GM21423 (cell line): ENCODE data around the gene BANP.
"Not testable (repeated sequence)": the region's sequence is repeated elsewhere in the genome, so short reads cannot be mapped to it uniquely, and the experiment has no call there.

Experiments
- ATAC-seq: cut with Tn5 transposase; IDR thresholded peaks from one replicate; pipeline ENCODE4 v1.9.1; 2021; ENCODE audit warnings: mild to moderate bottlenecking, moderate library complexity; ENCODE audit not compliant: unreplicated experiment

Gene BANP

DNA sequence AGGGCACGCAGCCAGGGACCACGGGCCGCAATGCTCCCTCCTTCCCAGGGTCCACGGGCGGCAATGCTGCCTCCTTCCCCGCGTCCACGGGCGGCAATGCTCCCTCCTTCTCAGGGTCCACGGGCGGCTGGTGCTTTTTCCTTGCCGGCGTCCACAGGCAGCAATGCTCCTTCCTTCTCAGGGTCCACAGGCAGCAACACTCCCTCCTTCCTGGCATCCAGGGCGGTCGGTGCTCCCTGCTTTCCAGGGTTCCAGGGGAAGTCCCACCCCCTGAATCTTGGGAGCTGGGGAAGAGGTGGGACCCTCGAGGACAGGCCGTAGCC is 143.0 kb downstream of the BANP start:
- not testable (repeated sequence) for ATAC-seq

DNA sequence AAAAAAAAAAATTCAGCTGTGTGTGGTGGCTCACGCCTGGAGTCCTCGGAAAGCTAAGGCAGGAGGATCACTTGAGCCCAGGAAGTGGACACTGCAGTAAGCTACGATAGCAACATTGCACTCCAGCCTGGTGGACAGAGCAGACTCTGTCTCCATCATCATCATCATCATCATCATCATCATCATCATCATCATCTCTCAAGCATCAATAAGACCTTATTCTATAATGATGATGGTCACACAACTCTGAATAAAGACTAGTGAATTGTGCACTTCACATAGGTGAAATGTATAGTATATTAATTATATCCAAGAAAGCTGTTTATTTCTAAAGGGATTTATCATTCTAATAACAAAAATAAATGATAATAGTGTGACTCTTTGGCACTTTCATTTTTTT is 143.7 kb downstream of the BANP start:
- not testable (repeated sequence) for ATAC-seq

GRCh38 chr16:88096659-88097058 is 145.4 kb downstream of the BANP start:
- not testable (repeated sequence) for ATAC-seq

GRCh38 chr16:88098731-88099562 is 147.7 kb downstream of the BANP start:
- ATAC-seq: not testable (repeated sequence)

GRCh38 chr16:88099563-88099890 is 148.3 kb downstream of the BANP start:
- no peak for ATAC-seq

- not testable (repeated sequence) for ATAC-seq
Observed at GRCh38 chr16:88099956-88100355, 148.7 kb downstream of the BANP start.

GRCh38 chr16:88100801-88101622 is 149.8 kb downstream of the BANP start:
- not testable (repeated sequence) for ATAC-seq

DNA sequence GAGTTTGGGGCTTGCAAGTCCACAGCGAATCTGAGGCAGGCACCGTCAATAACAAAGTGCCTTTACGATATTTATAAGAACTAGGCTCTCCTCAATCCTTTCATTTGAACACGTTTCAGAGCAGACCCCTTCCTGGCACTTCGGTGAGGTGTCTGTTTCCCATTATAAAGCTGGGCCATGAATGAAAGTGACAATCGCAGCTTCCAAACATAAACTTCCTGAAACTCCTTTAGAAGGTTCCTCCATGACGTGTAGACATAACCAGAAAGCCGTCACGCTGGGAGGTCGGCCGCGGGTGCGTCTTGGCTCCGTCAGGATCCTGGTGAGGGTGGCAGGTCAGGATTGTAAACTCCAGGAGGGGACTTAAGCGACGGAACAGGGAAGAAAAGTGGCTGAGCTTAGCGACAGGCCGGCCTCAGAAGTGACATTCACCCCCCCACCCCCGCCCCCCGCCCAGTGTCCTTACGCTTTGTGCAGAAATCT is 150.4 kb downstream of the BANP start:
- not testable (repeated sequence) for ATAC-seq

DNA sequence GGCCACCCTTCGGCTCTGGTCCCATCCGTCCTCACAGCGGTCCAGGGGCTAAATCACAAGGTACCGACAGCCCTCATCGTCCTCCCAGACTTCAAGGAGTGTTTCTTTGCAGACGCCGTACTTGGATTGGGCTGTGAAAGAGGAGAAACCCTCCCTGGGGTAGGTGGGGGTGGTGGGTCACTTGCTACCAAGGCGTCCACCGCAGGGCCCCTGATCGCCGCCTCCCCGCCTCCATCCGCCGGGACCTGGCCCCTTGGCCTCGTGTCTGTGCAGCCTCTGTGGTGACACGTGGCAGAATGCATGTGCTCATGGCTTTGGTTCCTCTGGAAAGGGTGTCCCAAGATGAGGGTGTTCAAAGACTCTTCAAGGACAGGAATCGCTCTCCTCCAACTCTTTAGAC is 151.4 kb downstream of the BANP start:
- ATAC-seq: no peak

- no peak for ATAC-seq
Observed at GRCh38 chr16:88103011-88103410, 151.8 kb downstream of the BANP start.

DNA sequence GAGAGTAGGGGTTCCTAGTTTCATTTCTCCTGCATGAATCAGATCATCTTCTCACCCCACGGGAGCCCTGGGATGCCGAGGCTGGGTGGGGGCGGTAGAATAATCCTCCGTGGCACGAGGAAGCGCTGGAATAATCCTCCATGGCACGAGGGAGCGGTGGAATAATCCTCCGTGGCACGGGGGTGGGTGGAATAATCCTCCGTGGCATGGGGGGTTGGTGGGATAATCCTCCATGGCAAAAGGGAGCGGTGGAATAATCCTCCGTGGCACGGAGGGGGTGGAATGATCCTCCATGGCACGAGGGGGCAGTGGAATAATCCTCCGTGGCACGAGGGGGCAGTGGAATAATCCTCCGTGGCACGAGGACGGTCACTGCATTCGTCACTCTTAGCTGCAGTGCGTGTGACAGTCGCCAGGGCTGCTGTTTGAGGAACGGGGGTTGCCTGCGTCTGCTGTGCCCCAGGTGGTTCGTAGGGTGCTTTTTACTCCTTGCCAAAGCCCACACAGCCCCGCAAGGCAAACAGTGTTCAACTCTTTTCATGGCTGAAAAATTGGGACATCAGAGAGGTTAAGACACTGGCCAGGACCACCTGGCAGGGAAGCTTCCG is 152.5 kb downstream of the BANP start:
- no peak for ATAC-seq

- ATAC-seq: not testable (repeated sequence)
Observed at GRCh38 chr16:88104363-88104762, 153.1 kb downstream of the BANP start.

- ATAC-seq: not testable (repeated sequence)
Observed at GRCh38 chr16:88105574-88106140, 154.4 kb downstream of the BANP start.

DNA sequence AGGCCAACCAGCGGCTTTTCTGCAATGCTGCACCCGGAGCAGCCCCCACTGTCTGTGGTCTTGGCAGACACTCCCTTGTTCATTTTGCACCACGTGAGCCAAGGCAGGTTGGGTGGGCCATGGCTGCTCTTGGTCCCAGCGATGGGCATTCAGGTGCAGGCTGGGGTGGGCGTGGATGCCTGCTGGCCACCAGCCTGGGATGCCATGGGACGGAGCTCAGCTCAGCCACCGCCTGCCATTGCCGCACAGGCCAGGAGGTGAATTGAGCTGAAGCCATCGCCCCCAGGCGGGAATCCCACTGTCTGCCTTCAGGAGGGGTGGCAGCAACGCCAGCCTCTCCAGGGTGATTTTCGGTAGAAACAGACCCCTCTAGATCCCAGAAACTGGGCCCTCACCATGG is 155.3 kb downstream of the BANP start:
- not testable (repeated sequence) for ATAC-seq

GRCh38 chr16:88108762-88109161 is 157.5 kb downstream of the BANP start:
- ATAC-seq: no peak

- ATAC-seq: not testable (repeated sequence)
Observed at GRCh38 chr16:88109726-88110621, 158.7 kb downstream of the BANP start.

- ATAC-seq: not testable (repeated sequence)
Observed at GRCh38 chr16:88110875-88111494, 159.8 kb downstream of the BANP start.

- not testable (repeated sequence) for ATAC-seq
Observed at GRCh38 chr16:88111976-88112375, 160.7 kb downstream of the BANP start.

DNA sequence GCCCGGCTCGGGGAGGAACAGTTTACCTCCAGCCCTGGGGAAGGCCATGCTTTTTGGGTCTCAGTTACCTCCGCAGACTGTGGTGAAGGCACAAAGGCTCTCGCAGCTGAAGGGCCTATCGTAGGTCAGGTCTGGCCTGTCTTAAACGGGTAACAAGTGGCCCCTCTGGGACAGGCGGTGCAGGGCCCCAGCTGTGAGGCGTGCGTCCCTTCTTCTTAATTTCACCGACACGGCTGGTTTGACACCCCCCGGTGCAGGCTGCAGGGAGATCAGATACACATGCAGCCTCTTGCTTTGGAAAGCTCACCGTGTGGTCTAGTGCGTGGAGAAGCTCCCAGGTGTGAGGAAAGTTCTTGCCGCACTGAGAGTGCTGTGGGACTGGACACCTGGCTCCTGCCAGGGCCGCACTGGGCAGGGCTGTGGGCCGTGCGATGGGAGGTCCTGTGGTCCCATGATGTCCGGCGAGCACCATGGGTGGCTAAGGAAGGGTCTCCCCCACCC is 162.4 kb downstream of the BANP start:
- ATAC-seq: no peak
